ENCODE results near the gene SCN8A. TPM values are rescaled to one million over a fixed set of nuclear protein-coding genes. Genes with fewer than 3 reads are reported as not detected.

The SCN8A gene
- total RNA-seq, 1 donor from 2014 or later, result 2.0 TPM

DNA sequence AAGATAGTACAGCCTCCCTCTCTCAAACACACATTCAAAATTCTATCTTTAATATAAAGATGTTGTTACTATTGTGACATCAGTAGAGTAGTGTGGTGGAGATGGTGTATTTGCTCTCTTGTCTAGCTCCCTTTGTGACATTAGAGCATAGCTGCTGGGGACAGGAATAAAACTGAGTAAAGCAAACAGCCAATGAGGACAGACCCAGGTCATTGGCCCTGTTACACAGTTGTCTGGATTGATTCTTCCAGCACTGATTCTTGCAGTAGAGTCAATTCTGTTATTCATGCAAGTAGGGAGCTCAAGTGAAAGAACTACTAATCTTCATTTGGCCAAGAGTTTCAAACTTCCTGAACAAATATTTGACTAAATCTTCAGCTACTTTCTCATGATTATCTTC lies 72.4 kb downstream of the SCN8A start:
- Histone ChIP-seq H3K9me3 (no peaks in the 10 kb centered on the region), H3K27me3 (no peaks in the 10 kb centered on the region), H3K27ac (no peak overlapping the region), H3K4me1 (no peaks in the 10 kb centered on the region), H3K36me3 (no peaks in the 10 kb centered on the region), H3K4me3 (no peak overlapping the region)
- TF ChIP-seq, protein P1, sequence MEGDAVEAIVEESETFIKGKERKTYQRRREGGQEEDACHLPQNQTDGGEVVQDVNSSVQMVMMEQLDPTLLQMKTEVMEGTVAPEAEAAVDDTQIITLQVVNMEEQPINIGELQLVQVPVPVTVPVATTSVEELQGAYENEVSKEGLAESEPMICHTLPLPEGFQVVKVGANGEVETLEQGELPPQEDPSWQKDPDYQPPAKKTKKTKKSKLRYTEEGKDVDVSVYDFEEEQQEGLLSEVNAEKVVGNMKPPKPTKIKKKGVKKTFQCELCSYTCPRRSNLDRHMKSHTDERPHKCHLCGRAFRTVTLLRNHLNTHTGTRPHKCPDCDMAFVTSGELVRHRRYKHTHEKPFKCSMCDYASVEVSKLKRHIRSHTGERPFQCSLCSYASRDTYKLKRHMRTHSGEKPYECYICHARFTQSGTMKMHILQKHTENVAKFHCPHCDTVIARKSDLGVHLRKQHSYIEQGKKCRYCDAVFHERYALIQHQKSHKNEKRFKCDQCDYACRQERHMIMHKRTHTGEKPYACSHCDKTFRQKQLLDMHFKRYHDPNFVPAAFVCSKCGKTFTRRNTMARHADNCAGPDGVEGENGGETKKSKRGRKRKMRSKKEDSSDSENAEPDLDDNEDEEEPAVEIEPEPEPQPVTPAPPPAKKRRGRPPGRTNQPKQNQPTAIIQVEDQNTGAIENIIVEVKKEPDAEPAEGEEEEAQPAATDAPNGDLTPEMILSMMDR (IDR thresholded peaks at IDR 0.05), result no peak
- no peak for DNase-seq (ENCODE audit: low spot score in 2 of 2)
- intact Hi-C loops (cut with DNase I), result no loop called here

DNA sequence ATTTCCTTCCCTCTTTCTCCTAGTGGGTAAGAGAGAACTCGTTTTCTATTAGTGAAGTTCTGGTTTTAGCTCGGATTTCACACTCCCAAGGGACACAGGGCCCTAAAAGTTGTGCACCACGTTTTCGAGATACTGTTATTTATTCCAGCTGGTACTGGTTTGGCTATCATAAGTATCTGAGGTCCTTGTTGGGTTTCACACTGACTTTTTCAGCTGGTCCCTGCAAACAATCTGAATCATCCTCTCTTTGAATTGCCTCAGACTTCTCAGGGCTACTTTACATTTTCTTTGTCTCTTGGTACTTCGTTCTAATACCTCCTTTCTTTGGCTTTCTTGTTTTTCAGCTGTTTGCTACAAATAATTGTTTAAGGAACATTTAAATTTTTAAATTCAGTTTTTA lies 75.7 kb downstream of the SCN8A start:
- intact Hi-C loops (cut with DNase I), result no loop called here
- DNase-seq (ENCODE audit: low spot score in 2 of 2), result no peak
- H3K4me3 ChIP-seq, result no peak overlapping the region
- H3K36me3 ChIP-seq, result no peaks in the 10 kb centered on the region
- H3K27me3 ChIP-seq, result no peaks in the 10 kb centered on the region
- H3K27ac ChIP-seq, result no peak overlapping the region
- H3K9me3 ChIP-seq, result no peaks in the 10 kb centered on the region
- H3K4me1 ChIP-seq, result no peaks in the 10 kb centered on the region
- TF ChIP-seq, protein P1 (IDR thresholded peaks at IDR 0.05), result no peak

DNA sequence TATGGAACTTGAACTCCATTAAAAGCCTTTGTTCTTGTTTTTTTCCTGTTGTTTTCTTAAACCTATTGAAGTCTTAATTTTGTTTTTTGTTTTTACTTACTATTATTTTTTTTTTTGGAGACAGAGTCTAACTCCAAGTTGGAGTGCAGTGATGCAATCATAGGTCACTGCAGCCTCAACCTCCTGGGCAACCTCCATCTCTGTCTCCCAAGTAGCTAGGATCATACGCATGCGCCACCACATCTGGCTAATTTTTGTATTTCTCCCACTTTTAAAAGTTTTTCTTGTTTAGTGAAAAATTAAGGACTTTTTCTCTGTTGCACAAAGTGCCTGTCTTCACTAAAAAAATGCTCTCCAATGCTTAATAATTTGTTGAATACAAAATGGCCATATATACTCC lies 76.2 kb downstream of the SCN8A start:
- H3K4me1 ChIP-seq, result no peaks in the 10 kb centered on the region
- no peaks in the 10 kb centered on the region for H3K9me3 ChIP-seq
- intact Hi-C loops (cut with DNase I), result no loop called here
- TF ChIP-seq, protein P1 (IDR thresholded peaks at IDR 0.05), result no peak
- H3K4me3 ChIP-seq, result no peak overlapping the region
- no peaks in the 10 kb centered on the region for H3K36me3 ChIP-seq
- no peak overlapping the region for H3K27ac ChIP-seq
- DNase-seq (ENCODE audit: low spot score in 2 of 2), result no peak
- no peaks in the 10 kb centered on the region for H3K27me3 ChIP-seq

DNA sequence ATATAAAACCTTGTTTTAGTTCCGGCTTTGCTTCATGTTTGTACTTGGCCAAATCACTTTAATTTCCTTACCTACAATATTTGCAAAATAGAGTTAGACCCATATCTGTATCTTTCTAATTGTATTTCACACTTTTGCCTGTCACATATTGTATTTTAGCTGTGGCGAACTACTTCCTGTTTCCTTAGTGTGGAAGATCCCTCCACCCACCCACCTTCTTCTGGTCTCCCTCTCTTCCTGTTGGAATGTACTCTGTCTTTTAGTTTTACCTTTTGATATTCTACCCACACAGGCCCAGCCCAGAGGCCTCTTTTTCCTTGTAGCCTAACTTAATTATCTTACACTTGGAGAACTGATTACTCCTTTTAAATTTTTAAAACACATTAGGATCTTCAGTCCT lies 78.2 kb downstream of the SCN8A start:
- Histone ChIP-seq H3K36me3 (no peaks in the 10 kb centered on the region), H3K27ac (no peak overlapping the region), H3K4me3 (no peak overlapping the region), H3K9me3 (no peaks in the 10 kb centered on the region), H3K27me3 (no peaks in the 10 kb centered on the region), H3K4me1 (no peaks in the 10 kb centered on the region)
- TF ChIP-seq, protein P1 (IDR thresholded peaks at IDR 0.05), result no peak
- intact Hi-C loops (cut with DNase I), result no loop called here
- DNase-seq (ENCODE audit: low spot score in 2 of 2), result no peak

DNA sequence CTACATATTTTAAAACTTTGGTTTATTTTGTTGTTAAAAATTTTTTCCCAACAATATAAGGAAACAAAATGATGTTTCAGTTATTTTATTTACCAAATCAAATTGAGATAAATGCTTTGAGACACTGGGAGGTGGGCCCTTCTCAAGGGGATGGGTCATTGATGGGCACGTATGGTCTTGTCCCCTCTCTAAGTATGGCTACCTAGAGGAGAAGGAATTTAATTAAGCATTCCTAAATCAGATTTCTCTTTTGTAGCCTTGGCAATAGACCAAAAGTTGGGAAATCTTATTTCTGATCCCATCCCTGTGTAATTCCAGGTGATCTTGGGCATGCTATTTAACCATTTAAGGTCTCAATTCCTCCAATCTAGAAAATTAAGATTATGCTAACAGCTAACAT lies 79.0 kb downstream of the SCN8A start:
- Histone ChIP-seq H3K36me3 (no peaks in the 10 kb centered on the region), H3K4me1 (no peaks in the 10 kb centered on the region), H3K27ac (no peak overlapping the region), H3K9me3 (no peaks in the 10 kb centered on the region), H3K4me3 (no peak overlapping the region), H3K27me3 (no peaks in the 10 kb centered on the region)
- TF ChIP-seq, protein P1 (IDR thresholded peaks at IDR 0.05), result no peak
- intact Hi-C loops (cut with DNase I), result no loop called here
- DNase-seq (ENCODE audit: low spot score in 2 of 2), result no peak

DNA sequence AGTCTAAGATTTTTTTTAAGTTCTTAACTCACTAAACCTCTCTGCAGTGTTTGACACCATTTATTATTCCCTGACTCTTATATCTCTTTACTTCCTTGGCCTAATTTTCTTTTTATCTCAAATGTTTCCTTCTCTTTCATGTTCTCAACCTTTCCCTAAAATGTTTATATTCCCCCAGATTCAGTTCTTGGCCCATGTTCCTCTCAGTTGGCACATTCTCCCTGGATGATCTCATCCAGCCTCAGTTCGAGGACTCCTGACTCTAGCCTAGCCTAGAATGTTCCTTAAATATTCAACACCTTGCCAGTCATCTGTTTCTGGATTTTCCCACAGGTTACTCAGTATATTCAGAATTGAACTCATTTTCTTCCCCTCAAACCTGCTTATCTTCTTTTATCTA lies 81.3 kb downstream of the SCN8A start:
- Histone ChIP-seq H3K36me3 (no peaks in the 10 kb centered on the region), H3K4me3 (no peak overlapping the region), H3K27ac (no peak overlapping the region), H3K9me3 (no peaks in the 10 kb centered on the region), H3K4me1 (no peaks in the 10 kb centered on the region), H3K27me3 (no peaks in the 10 kb centered on the region)
- DNase-seq (ENCODE audit: low spot score in 2 of 2), result no peak
- intact Hi-C loops (cut with DNase I), result no loop called here
- TF ChIP-seq, protein P1 (IDR thresholded peaks at IDR 0.05), result no peak
